Left ventricle myocardium inferior (tissue), 1 donor: Measurements from ENCODE around the gene STUB1. TPM values are rescaled to one million over a fixed set of nuclear protein-coding genes. Genes with fewer than 3 reads are reported as not detected.
A peak's percentile ranks its signal among the peaks of the same experiment; 100 is the strongest.

Experiments used
- DNase-seq: peaks from one replicate; pipeline ENCODE4 v3.0.0-alpha.2; 2020
- H3K27ac ChIP-seq: fragments of 200-600 bp; replicated peaks from 2 replicates; pipeline ENCODE4 v1.8.0; 2021
- H3K27me3 ChIP-seq: fragments of 200-600 bp; 2 replicates; pipeline ENCODE4 v1.8.0; 2021; ENCODE audit warnings: low read depth
- H3K36me3 ChIP-seq: fragments of 200-600 bp; 2 replicates; pipeline ENCODE4 v1.8.0; 2021
- H3K4me1 ChIP-seq: fragments of 200-600 bp; 2 replicates; pipeline ENCODE4 v1.8.0; 2021
- H3K4me3 ChIP-seq: fragments of 200-600 bp; 2 replicates; pipeline ENCODE4 v1.8.0; 2021; ENCODE audit warnings: mild to moderate bottlenecking, moderate library complexity
- H3K9me3 ChIP-seq: fragments of 200-600 bp; replicated peaks from 2 replicates; pipeline ENCODE4 v1.8.0; 2021
- intact Hi-C: fragments of 100-400 bp; cut with micrococcal nuclease; formaldehyde crosslinking; loops from one replicate; pipeline ENCODE4 v1.11.0; 2022
- total RNA-seq: library from RNA; stranded (reverse); fragmentation: NEBNext Ultra II Directional; extraction: Animal tissue kit (Norgen Biotek cat#: 25700); gene quantifications from one replicate; pipeline ENCODE4 v1.2.1, GENCODE V29; 2021
- TF ChIP-seq, protein P1 (sequence below): fragments of 200-600 bp; IDR thresholded peaks from 2 replicates; pipeline ENCODE4 v1.8.0; 2021; ENCODE audit warnings: antibody characterized with exemption, mild to moderate bottlenecking, borderline replicate concordance
- donor health status: DM: no; HTN: yes; CAD: no; lungs with severe emphysema.

The STUB1 gene
- total RNA-seq, 1 donor from 2014 or later: 113 TPM

DNA sequence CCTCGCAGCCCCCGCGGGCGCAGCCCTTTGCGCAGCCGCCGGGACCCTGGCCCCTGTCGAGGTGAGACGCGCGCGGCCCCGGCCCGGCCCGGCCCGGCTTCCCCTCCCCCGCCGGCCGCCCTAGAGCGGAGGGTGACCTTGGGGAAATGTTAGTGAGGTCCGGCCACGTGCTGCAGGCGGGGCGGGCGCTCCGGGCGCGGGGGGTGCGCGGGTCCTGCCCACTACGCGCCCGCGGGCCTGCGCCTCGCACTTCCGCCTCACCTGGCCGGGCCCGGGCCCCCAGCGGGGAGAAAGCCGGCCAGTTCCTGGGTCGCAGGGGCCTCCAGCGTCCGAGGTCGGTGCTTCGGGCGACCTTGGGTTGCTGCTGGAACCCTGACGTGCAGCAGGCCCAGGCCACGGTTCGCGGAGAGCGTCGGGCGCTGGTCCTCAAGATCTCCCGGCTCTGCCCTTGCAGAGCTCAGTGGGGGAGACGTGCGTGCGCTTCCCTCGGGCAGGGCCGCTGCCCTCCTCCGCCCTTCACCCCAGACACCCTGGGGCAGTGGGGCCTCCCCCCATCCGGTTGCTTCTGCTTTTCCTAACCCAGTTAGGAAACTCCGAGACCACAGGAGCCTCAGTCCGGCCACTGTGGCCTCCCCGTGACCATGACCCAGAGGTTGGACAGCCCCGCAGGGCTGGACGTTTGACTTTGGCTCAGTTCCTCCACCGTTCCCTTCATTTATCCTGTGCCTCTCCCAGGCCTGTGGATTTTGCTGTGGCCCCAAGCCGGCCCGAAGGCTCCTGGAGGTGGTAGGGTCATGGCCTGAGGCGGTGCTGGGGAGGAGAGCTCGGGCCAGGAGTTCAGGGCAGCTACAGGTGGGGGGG lies 37.8 kb upstream of the STUB1 start:
- peak overlapping the region; percentile 97 for H3K27ac ChIP-seq
- peaks cover 7% of the 10 kb centered on the region for H3K36me3 ChIP-seq
- peaks cover 74% of the 10 kb centered on the region for H3K4me1 ChIP-seq
- TF ChIP-seq, protein P1, sequence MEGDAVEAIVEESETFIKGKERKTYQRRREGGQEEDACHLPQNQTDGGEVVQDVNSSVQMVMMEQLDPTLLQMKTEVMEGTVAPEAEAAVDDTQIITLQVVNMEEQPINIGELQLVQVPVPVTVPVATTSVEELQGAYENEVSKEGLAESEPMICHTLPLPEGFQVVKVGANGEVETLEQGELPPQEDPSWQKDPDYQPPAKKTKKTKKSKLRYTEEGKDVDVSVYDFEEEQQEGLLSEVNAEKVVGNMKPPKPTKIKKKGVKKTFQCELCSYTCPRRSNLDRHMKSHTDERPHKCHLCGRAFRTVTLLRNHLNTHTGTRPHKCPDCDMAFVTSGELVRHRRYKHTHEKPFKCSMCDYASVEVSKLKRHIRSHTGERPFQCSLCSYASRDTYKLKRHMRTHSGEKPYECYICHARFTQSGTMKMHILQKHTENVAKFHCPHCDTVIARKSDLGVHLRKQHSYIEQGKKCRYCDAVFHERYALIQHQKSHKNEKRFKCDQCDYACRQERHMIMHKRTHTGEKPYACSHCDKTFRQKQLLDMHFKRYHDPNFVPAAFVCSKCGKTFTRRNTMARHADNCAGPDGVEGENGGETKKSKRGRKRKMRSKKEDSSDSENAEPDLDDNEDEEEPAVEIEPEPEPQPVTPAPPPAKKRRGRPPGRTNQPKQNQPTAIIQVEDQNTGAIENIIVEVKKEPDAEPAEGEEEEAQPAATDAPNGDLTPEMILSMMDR: no peak
- H3K27me3 ChIP-seq: no peaks in the 10 kb centered on the region
- intact Hi-C loops: no loop called here
- peak overlapping the region; percentile 87 for H3K4me3 ChIP-seq
- peak; percentile 67 for DNase-seq
- no peaks in the 10 kb centered on the region for H3K9me3 ChIP-seq

DNA sequence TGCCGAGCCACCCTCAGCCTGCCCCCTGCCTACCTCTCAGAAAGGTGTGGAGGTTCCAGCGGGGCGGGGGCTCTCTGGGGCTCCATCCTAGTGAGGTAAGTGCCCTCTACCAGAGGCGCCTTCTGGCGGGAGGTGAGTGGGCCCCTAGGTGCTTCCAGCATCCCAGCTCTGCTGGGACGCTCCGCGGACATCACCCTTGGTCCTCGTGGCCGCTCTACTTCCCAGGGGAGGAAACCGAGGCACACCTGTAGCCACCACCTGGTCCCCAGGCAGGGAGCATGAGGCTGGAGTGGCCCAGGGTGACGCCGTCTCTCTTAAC lies 37.2 kb upstream of the STUB1 start:
- Histone ChIP-seq H3K9me3 (no peaks in the 10 kb centered on the region), H3K4me1 (peaks cover 74% of the 10 kb centered on the region), H3K36me3 (peaks cover 7% of the 10 kb centered on the region), H3K4me3 (peak overlapping the region; percentile 87), H3K27ac (peak overlapping the region; percentile 97), H3K27me3 (no peaks in the 10 kb centered on the region)
- intact Hi-C loops: no loop called here
- TF ChIP-seq, protein P1: no peak
- DNase-seq: no peak

DNA sequence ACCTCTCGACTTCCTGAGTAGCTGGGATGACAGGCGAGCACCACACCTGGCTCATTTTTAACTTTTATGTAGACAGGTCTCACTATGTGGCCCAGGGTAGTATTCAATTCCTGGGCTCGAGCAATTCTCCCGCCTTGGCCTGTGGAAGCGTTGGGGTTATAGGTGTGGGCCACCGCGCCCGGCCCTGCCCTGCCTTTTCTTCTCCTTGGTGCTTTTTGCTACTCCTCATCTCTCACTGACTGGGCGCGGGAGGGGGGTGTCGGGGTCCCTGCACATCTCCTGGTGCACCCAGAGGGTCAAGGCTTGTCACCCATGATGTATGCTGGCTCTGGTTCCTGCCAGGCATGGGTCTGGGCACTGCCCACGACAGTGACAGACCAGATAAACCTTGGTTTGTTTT lies 35.7 kb upstream of the STUB1 start:
- H3K27me3 ChIP-seq: no peaks in the 10 kb centered on the region
- H3K4me3 ChIP-seq: peak overlapping the region; percentile 87
- H3K9me3 ChIP-seq: no peaks in the 10 kb centered on the region
- H3K27ac ChIP-seq: peak overlapping the region; percentile 97
- no peak for DNase-seq
- TF ChIP-seq, protein P1: no peak
- peaks cover 80% of the 10 kb centered on the region for H3K4me1 ChIP-seq
- peaks cover 7% of the 10 kb centered on the region for H3K36me3 ChIP-seq
- intact Hi-C loops: no loop called here

DNA sequence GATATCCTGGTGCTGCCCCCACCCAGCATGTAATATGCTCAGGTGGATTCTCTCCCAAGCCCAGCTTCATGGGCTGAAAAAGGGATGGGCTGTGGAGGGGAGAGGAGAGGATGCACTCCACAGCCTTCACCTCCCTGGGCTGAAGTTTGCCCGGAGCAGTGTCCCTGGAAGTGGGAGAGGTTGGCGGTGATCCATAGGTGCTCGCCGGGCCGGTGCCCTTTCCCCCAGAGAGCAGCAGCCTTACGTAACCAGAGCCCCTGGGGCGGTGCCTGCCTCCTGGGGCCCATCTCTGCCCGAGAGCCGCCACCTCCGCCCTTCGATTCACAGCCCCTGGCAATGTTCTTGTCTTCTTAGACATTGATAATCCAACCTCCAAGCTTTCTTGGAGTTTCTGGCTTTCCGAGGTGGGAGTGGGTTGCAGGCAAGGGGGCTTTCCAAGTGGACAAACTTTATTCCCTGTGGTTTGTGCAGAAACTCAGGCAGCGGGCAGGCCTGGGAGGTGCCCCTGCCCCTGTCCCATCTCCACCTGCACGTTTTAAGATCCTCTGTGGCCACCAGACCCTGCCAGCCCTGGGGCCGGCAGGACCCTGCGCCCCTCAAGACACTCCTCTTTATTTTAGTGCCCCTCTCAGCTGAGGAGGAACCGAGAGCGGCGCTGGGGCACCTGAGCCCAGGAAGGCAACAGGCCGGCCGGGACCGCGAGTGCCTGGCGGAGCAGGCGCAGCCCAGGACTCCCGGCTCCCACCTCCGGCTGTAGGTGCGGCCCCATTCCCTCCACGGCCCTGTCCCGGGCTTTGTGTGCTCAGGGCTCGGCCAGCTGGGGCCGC lies 34.1 kb upstream of the STUB1 start:
- Histone ChIP-seq H3K27me3 (no peaks in the 10 kb centered on the region), H3K4me1 (peaks cover 89% of the 10 kb centered on the region), H3K4me3 (peak overlapping the region; percentile 87), H3K36me3 (peaks cover 7% of the 10 kb centered on the region), H3K27ac (peak overlapping the region; percentile 97), H3K9me3 (no peaks in the 10 kb centered on the region)
- DNase-seq: peak; percentile 79
- TF ChIP-seq, protein P1: no peak
- intact Hi-C loops: no loop called here

DNA sequence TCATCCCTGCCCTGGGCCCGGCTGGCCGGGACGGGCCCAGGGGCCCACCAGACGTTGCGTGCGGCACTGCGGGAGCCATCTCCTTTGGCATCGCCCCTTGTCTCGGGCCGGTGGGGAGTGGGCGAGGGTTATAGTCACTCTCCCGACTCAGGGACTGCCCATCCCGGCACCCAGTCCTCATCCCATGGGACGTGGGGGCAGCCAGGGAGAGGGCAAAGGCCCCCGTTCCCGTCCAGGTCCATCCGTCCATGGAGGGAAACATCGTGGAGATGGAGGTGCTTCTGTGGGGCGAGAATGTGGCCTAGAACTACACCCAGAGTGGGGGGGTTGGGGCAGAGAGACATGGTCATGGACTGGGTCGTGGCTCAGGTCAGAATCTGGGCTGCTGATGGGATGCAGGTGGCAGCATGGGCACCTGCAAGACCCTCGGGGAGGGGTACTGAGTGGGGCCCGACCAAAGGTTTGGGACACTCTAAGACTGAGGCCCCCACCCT lies 33.5 kb upstream of the STUB1 start:
- DNase-seq: no peak
- Histone ChIP-seq H3K4me3 (peak overlapping the region; percentile 87), H3K9me3 (no peaks in the 10 kb centered on the region), H3K36me3 (peaks cover 7% of the 10 kb centered on the region), H3K27ac (peak overlapping the region; percentile 97), H3K27me3 (no peaks in the 10 kb centered on the region), H3K4me1 (peaks cover 84% of the 10 kb centered on the region)
- intact Hi-C loops: no loop called here
- TF ChIP-seq, protein P1: no peak
